Measurements from ENCODE around the gene NSF.
"Not testable (repeated sequence)": the region's sequence is repeated elsewhere in the genome, so short reads cannot be mapped to it uniquely, and the experiment has no call there.

The NSF gene

DNA sequence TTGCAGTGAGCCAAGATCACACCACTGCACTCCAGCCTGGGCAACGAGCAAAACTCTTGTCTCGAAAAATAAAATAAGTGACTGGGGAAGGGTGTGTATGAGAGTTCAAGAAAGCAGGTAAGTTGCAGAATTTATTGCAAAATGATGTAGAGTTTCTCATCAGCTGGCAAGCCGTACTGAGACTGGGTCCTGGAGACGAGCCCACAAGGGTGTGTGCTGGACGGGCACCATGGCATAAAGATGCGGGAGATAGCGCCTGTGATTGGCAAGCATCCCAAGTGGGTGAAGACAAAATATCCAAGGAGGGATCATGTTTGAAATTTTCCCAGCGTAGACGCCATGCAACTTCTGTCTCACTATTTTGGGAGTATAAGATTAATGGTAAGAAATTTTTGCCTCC lies 168.7 kb downstream of the NSF start:
- no peak for DNase-seq

DNA sequence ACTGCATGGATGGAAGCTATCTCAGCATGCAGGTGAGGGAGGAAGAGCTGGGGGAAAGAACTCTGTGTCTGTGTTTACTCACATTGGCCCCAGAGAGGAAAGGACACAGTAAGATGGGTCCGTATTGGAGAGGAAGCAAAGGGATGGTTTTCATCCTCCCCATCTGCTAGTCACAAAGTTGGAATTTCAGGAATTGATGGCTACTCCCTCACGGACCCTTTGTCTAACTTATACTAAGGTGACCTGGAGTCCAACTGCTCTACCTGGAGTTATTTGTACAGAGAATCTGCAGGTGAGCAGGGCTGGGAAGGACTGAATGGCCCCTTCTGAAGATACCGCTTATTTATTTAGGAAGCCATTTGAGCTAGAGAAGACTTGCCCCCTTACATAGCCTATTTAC lies 172.9 kb downstream of the NSF start:
- no peak for DNase-seq

- no peak for DNase-seq
These were observed 173.7 kb downstream of the NSF start for GRCh38 chr17:46764000-46764708.

DNA sequence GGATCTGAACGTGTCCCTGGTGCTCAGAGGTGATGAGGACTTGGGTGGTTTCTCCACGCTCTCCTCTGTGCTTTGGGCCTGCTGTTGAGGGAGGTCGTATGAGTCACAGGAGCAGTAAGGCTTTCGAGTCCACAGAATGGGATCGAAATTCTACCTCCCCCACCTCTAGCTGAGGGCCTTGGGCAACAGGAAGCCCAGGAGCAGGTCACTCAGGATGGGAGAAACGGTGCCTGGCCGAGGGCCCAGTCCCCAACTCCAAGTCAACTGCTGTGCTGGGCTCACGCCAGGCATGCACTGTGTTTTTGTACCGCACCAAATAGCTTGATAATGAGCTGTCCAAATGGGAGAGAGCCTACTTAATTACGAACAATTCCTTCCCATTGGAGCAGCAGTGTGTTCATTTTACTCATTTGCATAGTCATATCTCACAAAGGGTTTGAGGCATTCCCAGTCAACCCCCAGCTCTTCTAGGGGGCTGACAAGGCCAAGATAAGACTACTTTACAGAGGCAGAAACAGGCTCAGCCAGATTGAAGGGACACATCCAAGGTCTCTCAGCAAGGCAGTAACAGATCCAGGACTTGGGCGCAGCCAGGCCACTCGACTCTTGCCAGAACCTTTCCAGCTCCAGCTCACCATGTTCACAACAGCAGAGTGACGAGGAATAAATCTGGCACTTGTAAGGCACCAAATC lies 174.4 kb downstream of the NSF start:
- peak; percentile 33 for DNase-seq

GRCh38 chr17:46765453-46765852 lies 175.0 kb downstream of the NSF start:
- DNase-seq: no peak

DNA sequence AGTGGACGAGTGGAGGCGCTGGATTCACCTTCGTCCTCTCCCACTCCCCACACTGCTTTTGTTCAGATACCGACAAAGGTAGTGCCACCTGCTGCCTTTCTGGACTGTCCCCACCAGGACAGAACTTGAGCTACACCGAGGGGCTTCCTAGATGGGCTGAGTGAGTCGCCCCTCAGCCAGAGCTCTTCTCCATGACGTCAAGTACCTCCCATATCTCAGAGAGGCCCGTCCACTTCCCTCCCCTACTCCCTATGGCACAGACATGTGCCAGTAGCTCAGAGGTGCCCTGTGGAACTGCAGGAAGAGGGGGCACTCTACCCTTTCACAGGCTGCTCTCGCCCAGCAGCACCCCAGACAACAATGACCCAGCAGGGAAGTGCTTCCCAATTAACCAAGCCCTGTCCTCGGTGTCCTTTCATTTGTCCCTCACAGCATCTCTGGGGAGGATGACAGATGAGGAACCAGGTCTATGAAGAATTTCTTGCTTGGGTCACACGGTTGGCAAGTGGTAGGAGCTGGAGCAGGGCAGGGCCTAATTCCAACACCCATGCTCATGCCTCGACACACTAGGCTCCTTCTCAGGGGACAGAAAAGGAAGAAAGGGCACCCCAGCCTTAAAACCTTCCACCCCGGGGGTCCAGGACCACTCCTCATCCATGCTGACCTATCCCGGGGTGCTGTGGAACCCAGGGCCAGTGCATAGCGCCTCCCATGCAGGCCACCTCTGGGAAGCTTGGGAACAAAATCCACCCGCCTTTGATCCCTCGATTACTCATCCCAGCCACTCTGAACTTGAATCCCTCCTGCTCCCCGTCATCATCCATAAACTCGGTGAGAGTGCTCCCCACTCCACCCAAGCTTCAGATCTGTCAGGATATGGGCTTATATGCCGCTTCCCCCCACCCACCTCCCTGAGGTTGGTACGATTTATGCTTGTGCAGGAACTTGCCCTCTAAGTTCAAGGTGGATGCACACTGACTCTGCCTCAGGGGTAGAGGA lies 176.3 kb downstream of the NSF start:
- no peak for DNase-seq

DNA sequence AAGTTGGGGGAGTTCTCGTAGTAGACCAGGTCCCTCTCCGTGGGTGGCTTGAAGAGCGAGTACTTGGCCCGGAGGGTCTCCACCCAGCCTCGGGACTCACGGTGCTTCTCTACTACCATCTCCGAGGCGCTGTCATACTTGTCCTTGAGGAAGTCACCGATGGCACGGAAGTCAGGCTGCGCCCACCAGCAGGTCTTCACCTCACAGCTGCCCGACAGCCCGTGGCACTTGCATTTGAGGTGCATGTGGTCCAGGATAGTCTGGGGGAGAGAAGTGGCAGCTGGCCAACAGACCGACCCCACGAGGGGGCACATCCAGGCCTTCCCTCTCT lies 178.0 kb downstream of the NSF start:
- DNase-seq: no peak

DNA sequence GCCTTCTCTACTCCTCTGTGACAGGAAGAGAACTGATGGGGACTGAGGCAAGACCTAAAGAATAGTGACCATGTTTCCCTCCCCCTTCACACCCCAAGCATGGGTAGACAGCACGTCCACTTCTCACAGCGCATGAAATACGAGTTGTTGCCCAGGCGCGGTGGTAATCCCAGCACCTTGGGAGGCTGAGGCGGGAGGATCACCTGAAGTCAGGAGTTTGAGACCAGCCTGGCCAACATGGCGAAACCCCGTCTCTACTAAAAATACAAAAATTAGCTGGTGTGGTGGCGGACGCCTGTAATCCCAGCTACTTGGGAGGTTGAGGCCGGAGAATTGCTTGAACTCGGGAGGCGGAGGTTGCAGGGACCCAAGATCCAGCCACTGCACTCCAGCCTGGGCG lies 178.4 kb downstream of the NSF start:
- DNase-seq: not testable (repeated sequence)

DNA sequence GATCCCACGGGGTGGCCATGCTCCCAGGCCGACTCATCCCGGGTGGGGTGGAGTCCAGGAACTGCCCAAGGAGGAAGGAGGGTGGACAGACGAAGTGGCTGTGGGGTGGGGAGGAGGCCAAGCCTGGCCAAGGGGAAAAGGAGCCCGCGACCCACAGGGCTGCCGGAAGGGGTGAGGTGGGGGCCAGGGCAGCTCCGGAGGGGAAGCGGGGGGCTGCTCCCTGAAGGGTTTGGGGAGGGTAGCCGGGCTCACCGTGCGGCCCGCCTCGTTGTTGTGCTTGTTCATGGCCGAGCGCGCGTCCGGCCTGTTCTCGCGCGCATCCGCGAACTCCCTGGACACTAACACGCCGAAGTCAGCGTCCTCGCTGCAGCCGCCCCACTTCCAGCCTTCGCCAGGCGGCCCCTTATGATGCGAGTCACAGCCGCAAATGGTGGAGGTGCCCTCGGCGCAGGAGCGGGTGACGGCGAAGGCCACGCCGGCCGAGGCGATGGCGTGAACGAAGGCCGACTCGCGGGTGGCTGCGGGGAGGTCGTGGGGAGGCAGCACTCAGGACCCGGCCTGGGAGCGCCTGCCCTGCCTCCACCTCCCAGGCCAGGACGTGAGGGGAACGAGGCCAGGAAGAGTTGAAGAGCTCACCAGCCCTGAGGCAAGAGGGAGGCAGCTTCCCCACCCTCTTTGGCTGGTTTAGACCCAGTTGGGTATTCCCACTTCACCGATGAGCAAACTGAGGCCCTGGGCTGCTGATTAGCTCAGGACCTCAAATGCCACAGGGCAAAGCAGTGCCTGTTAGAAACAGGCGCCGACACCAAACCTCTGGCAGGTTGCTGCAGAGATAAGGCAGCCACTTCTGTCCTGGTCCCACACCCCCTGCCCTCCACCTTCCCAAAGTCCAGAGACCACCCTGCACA lies 179.3 kb downstream of the NSF start:
- peak; percentile 53 for DNase-seq

DNA sequence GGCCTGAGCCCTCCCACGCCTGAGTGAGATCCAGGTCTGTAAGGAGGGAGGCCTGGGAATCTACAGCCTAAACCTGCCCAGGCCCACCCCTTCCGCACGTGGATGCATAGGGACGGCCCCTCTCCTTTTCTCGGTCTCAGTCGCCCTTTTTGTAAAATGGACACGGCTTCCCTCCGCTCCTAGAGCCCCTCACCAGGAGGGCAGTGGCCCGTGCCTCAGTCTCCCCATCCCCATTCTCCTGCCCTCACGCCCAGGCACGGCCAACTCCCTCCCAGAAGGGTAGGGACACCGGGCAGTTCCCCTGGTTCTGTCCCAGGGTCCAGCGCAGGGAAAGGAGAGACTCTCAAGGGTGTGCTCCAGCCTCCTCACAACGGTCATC lies 180.0 kb downstream of the NSF start:
- DNase-seq: no peak

DNA sequence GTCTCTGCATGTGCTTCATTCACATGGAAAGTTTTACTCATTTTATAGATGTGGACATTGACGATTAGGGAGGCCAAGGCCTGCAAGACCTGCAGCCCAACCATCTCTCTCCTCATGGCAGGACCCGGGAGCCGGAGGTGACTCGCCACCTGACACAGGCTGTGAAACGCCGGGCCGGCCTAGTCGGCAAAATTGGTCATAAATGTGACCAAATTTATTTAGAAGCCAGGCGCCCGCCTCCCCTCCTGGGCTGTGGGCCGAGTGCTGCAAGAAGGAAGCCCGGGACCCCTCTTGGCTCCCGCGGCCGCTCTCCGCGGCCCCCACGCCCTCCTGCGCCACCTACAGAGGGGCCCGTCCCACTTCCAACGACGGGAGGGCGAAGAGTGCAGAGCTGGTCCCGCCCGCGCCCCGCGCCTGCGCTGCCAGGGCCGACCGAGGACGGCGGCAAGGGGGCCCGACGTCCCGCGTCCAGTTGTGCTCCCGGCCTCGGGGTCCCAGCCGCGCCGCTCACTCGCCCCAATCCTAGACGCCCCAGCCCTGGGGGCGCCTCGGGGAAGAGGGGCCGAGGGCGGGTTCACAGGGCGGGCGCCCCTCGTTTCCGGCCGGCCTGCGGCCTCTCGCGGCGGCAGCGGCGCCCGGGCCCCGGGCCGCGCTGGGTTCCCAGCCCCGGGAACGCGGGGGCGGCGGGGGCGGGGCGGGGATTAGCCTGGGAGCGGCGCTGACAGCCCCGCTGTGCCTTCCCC lies 180.5 kb downstream of the NSF start:
- peak; percentile 52 for DNase-seq

DNA sequence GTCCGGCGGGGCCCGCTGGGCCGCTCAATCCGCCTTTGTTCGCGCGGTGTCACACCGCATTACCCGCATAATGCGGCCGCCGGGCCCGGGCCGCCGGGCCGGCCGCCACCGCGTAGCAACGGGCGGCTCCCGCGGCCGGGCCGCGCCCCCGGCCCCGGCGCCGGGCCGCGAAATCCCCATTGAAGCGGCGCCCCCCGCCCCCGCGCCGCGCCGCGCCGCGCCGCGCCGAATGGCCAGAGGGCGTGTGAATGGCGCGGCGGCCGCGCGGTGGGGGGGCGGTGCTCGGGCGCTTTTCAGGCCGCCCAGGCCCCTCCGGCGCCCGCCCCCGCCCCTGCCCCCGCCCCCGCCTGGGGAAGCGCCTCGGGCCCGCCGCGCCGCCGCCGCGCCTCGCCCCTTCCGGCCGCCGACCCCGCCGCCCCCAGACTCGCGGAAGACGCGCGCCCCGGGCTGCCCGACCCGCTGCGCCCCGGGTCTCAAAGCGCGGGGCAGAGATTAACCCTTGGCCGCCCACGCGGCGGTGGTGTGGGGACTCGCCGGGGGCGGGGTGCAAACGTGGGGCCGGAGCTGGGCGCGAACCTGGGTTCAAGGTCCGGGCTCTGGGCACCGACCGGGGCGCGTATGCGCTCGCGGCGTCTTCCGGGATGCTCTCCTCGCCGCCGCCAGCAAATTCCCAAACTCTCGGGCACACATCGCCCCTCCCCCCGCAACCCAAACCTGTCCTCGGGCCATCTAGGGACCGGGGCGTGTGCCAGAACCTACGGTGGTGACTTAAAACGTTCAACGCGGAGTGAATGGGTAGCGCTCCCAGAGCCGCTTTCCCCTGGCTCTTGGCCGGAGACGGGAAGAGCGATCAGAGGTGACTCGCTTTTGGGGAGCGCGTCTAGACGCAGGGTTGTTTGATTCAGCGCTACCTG lies 181.3 kb downstream of the NSF start:
- no peak for DNase-seq

- DNase-seq: no peak
These were observed 182.2 kb downstream of the NSF start for GRCh38 chr17:46772475-46773220.

DNA sequence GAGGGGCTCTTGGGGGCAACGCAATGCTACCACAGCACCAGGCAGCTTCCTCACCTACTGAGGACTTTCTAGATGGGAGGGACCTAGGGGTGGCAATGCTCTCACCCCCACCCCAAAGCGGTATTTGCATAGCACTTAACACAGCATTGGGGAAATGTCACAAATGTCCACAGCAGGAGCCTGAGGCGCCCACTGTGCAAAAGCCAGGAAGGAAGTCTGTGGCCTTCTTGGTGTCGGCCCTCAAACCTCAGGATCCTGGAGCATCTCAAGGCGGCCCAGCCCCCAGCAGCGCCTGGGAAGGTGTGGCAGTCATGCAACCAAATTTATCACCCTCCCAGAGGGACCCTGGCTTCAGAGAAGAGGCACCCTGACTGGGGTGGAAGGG lies 182.7 kb downstream of the NSF start:
- DNase-seq: no peak

DNA sequence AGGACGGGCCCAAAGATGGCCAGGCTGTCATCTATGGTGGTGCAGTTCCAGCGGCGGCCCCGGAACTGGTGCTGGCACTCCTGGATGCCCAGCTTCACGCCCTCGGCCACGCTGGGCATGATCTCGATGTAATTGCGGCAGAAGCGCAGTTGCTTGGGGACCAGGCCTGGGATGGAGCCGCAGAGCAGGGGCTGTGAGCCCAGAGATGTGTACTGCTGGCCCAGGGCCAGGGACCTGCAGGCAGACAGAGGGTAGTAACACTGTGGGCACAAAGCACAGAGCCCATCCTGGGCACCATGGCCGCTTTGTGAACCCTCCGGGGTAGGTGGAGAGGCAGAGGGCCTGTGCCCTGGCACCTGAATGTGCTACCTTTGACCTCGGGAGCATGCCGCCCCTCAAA lies 183.2 kb downstream of the NSF start:
- DNase-seq: no peak

DNA sequence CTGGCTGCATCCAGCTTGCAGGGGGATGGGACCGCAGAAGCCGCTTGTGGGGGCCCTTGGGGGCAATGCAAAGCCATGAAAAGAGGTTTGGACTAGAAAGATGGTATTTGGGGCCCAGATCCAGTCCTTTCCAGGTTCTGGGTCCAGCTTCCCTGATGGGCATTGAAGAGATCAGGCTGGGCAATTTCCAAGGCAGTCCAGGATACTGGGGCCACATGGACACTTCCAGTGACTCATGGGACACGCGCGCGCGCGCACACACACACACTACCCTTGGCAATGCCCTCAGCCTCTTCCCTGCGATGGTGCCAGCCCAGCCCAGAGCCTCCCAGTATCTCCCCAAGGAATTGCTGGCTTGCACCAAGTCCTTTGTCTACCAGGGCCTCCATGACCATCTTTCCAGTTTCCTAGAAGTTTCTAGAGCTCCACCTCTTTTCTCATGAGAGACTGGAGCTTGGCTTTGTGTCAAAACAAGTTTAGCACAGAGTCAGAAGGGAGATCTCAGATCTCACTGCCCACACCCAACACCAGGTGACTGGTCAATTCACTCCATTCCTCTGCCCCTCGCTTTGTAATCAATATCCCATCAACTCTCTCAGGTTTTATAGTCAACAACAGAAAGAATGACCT lies 183.8 kb downstream of the NSF start:
- DNase-seq: no peak

- DNase-seq: no peak
These were observed 186.0 kb downstream of the NSF start for GRCh38 chr17:46776298-46777005.
